Kidney tubule cell (primary cell): ENCODE measurements around the gene ZFAND3.
A peak's percentile ranks its signal among the peaks of the same experiment; 100 is the strongest.

Source experiments
- DNase-seq: peaks from one replicate; pipeline ENCODE4 v3.0.0-alpha.2; 2018; ENCODE audit warnings: low spot score

Gene ZFAND3

GRCh38 chr6:37827603-37828265 lies 8.2 kb downstream of the ZFAND3 start:
- no peak for DNase-seq

DNA sequence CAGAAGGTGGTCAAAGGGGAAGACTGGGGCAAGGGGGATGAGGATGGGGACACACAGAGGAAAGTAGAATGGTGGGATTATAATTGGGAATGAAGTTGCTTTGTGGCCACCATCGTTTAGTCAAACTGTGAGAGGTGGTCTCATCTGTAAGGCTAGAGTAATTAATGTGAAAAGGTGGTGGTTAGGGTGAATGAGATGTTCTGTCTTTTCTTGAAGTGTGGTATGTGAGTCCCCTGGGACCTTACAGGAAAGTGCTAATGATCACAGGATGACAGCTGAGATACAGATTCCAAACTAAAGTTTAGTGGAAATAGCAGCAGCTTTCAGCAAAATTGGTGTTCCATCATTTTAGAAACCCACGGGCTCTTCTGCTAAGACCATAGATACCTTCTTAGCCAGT lies 10.7 kb downstream of the ZFAND3 start:
- DNase-seq = no peak

- DNase-seq = no peak
Measured at GRCh38 chr6:37831457-37831856, 11.9 kb downstream of the ZFAND3 start.

GRCh38 chr6:37835923-37836322 lies 16.4 kb downstream of the ZFAND3 start:
- no peak for DNase-seq

DNA sequence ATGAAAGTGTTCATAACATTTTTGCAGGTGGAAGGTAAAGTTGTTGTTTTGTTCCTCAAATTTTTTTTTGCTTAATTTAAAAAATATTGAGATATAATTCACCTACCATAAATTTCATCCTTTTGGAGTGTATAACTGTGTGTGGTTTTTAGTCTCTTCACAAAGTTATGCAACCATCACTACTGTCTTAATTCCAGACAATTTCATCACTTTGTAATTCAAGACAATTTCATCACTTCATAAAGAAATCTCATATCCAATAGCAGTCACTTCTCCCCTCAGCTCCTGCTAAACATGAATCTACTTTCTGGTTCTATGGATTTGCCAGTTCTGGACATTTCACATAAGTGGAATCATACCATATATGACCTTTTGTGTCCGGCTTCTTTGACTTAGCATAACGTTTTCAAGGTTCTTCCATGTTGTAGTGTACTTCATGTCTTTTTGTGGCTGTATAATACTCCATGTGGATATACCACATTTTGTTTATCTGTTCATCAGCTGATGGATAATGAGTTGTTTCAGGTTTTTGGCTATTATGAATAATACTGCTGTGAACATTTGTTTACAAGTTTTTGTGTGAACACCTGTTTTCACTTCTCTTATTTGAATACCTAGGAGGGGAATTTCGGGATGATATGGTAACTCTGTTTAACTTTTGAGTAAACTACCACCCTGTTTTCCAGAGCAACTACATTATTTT lies 18.8 kb downstream of the ZFAND3 start:
- DNase-seq = no peak

DNA sequence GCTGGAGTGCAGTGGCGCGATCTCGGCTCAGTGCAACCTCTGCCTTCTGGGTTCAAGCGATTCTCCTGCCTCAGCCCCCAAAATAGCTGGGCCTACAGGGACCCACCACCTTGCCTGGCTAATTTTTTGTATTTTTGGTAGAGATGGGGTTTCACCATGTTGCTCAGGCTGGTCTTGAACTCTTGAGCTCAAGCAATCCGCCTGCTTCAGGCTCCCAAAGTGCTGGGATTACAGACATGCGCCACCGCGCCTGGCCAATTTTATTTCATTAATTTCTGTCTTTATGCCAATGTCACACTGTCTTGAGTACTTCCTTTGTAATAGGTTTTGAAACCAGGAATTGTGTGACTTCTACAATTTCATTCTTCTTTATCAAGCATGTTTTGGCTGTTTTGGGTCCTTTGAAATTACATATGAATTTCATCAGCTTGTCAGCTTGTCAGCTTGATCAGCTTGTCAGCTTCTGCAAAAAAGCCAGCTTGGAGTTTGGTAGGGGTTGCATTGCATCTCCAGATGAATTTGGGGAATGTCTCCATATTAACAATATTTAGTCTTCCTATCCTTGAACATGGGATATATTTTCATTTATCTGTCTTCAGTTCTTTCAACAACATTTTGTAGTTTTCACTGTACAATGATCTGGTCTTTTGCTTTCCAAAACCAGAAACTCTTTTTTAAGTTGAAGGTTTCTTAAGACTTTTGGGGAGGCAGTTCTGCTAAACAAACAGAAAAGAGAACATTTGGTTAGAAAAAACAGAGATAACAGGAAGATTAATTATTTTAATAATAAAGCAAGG lies 20.8 kb downstream of the ZFAND3 start:
- no peak for DNase-seq

- DNase-seq = no peak
Measured at GRCh38 chr6:37840940-37841300, 21.4 kb downstream of the ZFAND3 start.

- DNase-seq = no peak
Measured at GRCh38 chr6:37845026-37845911, 25.7 kb downstream of the ZFAND3 start.

DNA sequence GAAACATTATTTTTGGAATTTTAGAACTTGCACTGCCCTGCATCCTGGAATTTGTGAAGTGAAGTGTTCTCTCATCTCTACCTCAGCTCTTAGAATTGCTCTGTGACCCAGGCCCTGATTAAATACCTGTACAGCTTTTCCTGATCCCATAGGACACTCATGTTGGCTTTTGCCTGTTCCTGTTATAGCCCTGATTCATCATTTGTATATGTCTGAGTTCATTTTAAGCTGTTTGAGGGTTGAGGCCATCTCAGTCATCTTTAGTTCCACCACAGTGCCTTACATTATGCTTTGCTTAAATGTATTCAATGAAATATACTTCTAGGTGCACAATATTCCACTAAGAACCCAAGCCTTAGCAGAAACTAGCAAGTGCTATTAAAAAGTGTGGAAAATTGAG lies 26.4 kb downstream of the ZFAND3 start:
- DNase-seq = peak; percentile 53

DNA sequence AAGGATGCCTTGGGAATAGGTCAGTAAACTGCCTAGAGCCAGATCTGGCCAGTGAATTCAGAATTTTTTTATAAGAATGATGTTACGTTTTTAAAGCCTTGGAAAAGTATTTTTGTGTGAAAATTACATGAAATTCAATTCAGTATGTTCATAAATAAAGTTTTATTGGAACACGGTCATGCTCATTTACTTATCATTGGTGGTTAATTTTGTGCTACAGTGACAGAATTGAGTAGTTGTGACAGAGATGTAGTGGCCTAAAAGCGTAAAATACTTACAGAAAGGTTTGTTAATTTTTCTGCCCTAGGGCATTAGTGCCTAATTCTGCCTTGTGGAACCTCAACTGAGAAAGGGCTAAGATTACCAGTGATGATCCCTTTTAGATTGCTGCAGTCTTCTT lies 28.2 kb downstream of the ZFAND3 start:
- DNase-seq = no peak

DNA sequence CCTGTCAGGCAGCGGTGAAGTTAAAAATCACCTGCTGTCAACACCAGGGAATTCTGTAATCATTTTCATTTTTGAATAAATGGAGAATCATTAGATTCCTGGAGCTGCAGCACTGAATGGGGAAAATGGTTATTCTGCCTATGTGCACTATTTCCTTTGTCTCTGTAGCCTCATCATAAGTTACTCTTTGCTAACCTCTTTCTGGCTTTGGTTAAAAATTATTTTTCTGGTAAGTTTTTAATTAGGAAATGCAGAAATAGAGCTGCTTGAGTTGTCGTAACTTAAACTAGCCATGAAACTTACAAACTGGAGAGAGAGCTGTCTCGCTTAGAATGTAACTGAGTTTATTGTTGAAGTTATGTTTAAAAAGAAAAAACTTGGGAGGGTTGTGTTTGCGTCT lies 28.8 kb downstream of the ZFAND3 start:
- DNase-seq = peak; percentile 23

GRCh38 chr6:37850260-37850659 lies 30.7 kb downstream of the ZFAND3 start:
- peak; percentile 24 for DNase-seq

- DNase-seq = peak; percentile 43
Measured at GRCh38 chr6:37850728-37851285, 31.3 kb downstream of the ZFAND3 start.

- DNase-seq = no peak
Measured at GRCh38 chr6:37851997-37852524, 32.5 kb downstream of the ZFAND3 start.

DNA sequence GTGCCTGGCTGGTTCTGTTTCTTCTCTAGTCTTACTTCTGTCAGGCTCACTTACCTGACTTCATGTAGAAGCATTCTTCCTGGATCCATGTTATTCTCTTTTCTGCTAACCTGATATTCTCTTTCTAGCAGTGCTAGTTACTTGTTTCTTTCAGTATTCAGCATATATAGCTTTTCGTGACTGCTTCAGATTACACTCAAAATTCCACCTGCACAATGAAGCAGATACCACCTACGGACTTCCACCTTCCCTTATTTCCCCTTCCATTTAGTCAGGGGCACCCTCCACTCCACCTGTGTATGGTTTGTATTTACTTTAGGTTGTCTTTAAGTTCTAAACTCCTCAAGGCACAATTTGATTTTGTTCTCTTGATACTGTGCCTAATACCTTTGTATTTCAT lies 36.8 kb downstream of the ZFAND3 start:
- DNase-seq = no peak

- no peak for DNase-seq
Measured at GRCh38 chr6:37858363-37858762, 38.8 kb downstream of the ZFAND3 start.

DNA sequence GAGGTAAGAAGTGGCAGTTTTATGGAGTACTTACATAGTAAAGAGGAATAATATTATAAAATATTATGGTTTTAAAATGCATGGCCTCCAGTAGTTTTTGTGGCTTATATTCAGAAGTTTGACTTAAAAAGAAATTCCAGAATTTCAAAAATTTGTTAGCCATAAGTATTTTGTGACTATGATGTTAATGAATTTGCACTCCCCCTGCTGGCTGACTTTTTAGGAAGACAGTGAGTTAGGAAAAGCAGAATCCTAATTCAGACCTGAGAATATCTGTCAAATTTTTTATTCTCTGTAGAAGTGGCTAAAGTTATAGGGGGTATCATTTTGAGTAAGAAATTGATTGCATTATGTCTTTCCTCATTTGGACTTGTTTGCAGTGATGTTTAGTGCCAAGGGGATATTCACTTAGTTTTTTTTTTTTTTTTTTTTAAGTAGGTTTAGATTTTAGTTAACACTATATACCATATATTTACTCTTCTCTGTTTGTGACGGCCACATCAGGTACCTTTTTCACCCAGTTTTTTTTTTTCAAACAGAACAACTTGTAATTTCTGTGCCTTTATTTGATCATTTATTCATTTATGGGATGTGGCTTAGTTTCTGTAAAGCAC lies 40.8 kb downstream of the ZFAND3 start:
- DNase-seq = peak; percentile 41

- DNase-seq = no peak
Measured at GRCh38 chr6:37861452-37861851, 41.9 kb downstream of the ZFAND3 start.

GRCh38 chr6:37862430-37862829 lies 42.9 kb downstream of the ZFAND3 start:
- DNase-seq = no peak

DNA sequence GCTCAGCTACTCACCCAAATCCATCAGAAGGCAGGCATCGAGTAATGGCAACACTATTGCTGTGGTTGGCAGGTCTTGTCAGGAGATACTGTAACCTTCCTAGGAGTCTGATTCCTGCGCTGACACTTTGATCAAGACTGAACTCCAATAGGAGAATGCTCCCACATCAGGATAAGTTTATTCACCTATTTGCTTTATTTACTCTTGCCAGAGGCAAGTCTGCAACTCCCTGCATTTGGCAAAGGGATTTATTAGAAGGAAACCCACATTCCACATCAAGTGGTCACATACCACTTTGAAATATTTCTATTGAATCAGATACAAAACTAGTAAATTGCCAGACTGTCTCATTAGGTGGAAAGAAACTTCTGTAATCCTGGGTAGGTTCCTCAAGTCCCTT lies 43.5 kb downstream of the ZFAND3 start:
- DNase-seq = peak; percentile 49

DNA sequence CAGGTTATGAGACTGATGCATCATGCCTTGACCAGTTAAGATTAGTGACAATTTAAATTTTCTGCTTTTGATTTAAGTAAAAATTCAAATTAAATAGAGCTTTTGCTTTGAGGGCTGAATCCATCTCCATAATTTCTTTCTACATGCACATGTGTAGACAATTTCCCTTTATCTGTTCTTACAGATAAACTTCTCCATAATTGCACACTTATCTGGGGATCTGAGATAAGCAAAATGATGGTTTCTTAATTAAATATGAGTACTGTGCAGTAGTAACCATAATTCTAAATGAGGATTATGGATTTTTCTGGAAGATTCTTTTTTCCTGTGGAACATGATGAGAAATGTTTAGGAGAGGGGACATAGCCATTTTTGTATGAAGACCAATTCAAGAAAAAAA lies 44.7 kb downstream of the ZFAND3 start:
- no peak for DNase-seq
